GM23338 (cell line): Measurements from ENCODE around the gene HEY2. TPM values are rescaled to one million over a fixed set of nuclear protein-coding genes. Genes with fewer than 3 reads are reported as not detected.

Source experiments
- ATAC-seq: fragments of 200-7000 bp; cut with Tn5 transposase; 3 replicates; pipeline ENCODE4 v1.9.1; 2020
- DNase-seq: peaks from one replicate; pipeline ENCODE4 v3.0.0-alpha.2; 2015; ENCODE audit warnings: low spot score
- H2AFZ ChIP-seq: fragments of 200-600 bp; sonication (generic); 2 replicates; pipeline ENCODE4 v1.8.0; 2016; ENCODE audit warnings: antibody characterized with exemption, mild to moderate bottlenecking, moderate library complexity
- H3F3A ChIP-seq: fragments of 200-600 bp; sonication (generic); replicated peaks from 2 replicates; pipeline ENCODE4 v1.8.0; 2017; ENCODE audit warnings: antibody characterized with exemption, mixed run types, low read depth
- H3K27ac ChIP-seq: fragments of 200-600 bp; sonication (generic); 2 replicates; pipeline ENCODE4 v1.6.1; 2016; ENCODE audit warnings: low read depth
- H3K27me3 ChIP-seq: fragments of 200-600 bp; sonication (generic); 2 replicates; pipeline ENCODE4 v1.8.0; 2016; ENCODE audit warnings: mild to moderate bottlenecking, mixed run types, moderate library complexity; ENCODE audit not compliant: insufficient read depth
- H3K36me3 ChIP-seq: fragments of 200-600 bp; sonication (generic); 2 replicates; pipeline ENCODE4 v1.8.0; 2016; ENCODE audit warnings: mild to moderate bottlenecking; ENCODE audit not compliant: insufficient read depth
- H3K4me1 ChIP-seq: fragments of 200-600 bp; sonication (generic); 2 replicates; pipeline ENCODE4 v1.8.0; 2016; ENCODE audit warnings: mild to moderate bottlenecking, moderate library complexity; ENCODE audit not compliant: insufficient read depth
- H3K4me2 ChIP-seq: fragments of 200-600 bp; sonication (generic); 2 replicates; pipeline ENCODE4 v1.7.1; 2017; ENCODE audit warnings: mixed run types
- H3K4me3 ChIP-seq: fragments of 200-600 bp; sonication (generic); 2 replicates; pipeline ENCODE4 v1.6.1; 2016; ENCODE audit warnings: mixed run types
- H3K79me2 ChIP-seq: fragments of 200-600 bp; sonication (generic); replicated peaks from 2 replicates; pipeline ENCODE4 v1.8.0; 2017; ENCODE audit warnings: mild to moderate bottlenecking; ENCODE audit not compliant: insufficient read depth
- H3K9me2 ChIP-seq: fragments of 200-600 bp; sonication (generic); 2 replicates; pipeline ENCODE4 v1.8.0; 2017; ENCODE audit not compliant: insufficient read depth
- H4K20me1 ChIP-seq: fragments of 200-600 bp; sonication (generic); replicated peaks from 2 replicates; pipeline ENCODE4 v1.8.0; 2017; ENCODE audit warnings: mild to moderate bottlenecking; ENCODE audit not compliant: insufficient read depth
- H3K27ac Mint-ChIP-seq: 2 replicates; pipeline ENCODE4 v1.8.0; 2020; ENCODE audit warnings: inconsistent platforms, mild to moderate bottlenecking, moderate library complexity, mixed read lengths
- H3K27me3 Mint-ChIP-seq: 3 replicates; pipeline ENCODE4 v1.8.0; 2022; ENCODE audit warnings: low read depth, mild to moderate bottlenecking, moderate library complexity, mixed read lengths, inconsistent platforms; ENCODE audit not compliant: insufficient read depth, poor library complexity
- H3K36me3 Mint-ChIP-seq: 3 replicates; pipeline ENCODE4 v1.8.0; 2021; ENCODE audit warnings: low read depth, mild to moderate bottlenecking, inconsistent platforms, moderate library complexity, mixed read lengths
- H3K4me1 Mint-ChIP-seq: 3 replicates; pipeline ENCODE4 v1.8.0; 2020; ENCODE audit warnings: mild to moderate bottlenecking, inconsistent platforms, mixed read lengths
- H3K4me3 Mint-ChIP-seq: 3 replicates; pipeline ENCODE4 v1.8.0; 2021; ENCODE audit warnings: moderate library complexity, mild to moderate bottlenecking, inconsistent platforms, mixed read lengths
- H3K9me3 Mint-ChIP-seq: 3 replicates; pipeline ENCODE4 v1.8.0; 2020; ENCODE audit warnings: moderate library complexity, mild to moderate bottlenecking, inconsistent platforms, mixed read lengths
- CREB1 ChIP-seq: fragments of 250-450 bp; sonication (Bioruptor Pico); IDR thresholded peaks from 2 replicates; pipeline ENCODE4 v1.5.0; 2020; ENCODE audit warnings: low read depth, mild to moderate bottlenecking, moderate library complexity
- EZH2phosphoT487 ChIP-seq: fragments of 200-600 bp; sonication (generic); IDR thresholded peaks from one replicate; pipeline ENCODE4 v1.8.1; 2018; ENCODE audit warnings: antibody characterized with exemption; ENCODE audit not compliant: unreplicated experiment
- JUNB ChIP-seq: IDR thresholded peaks from one replicate; pipeline ENCODE4 v1.6.1; 2016; ENCODE audit warnings: antibody characterized with exemption; ENCODE audit not compliant: unreplicated experiment
- NANOG ChIP-seq: IDR thresholded peaks from 2 replicates; pipeline ENCODE4 v1.6.1; 2016; ENCODE audit warnings: antibody characterized with exemption, borderline replicate concordance
- POLR2AphosphoS5 ChIP-seq: IDR thresholded peaks from 2 replicates; pipeline ENCODE4 v1.6.1; 2016; ENCODE audit warnings: antibody characterized with exemption, low read depth
- STAT1 ChIP-seq: IDR thresholded peaks from one replicate; pipeline ENCODE4 v1.6.1; 2016; ENCODE audit warnings: antibody characterized with exemption; ENCODE audit not compliant: unreplicated experiment
- ZNF114 ChIP-seq: fragments of 250-450 bp; sonication (Bioruptor Pico); IDR thresholded peaks from 2 replicates; pipeline ENCODE4 v1.5.0; 2020; ENCODE audit warnings: mild to moderate bottlenecking, moderate library complexity
- ZNF331 ChIP-seq: fragments of 250-450 bp; sonication (Bioruptor Pico); IDR thresholded peaks from 2 replicates; pipeline ENCODE4 v1.5.0; 2020; ENCODE audit warnings: low read depth, mild to moderate bottlenecking, moderate library complexity
- polyA plus RNA-seq: library from polyadenylated mRNA; unstranded; fragments of >200 nt; fragmentation: Nextera tagmentation; extraction: Ambion mirVana; gene quantifications from 2 replicates; pipeline ENCODE4 v1.2.1, GENCODE V29; 2016
- total RNA-seq: library from RNA; depleted of rRNA; stranded (reverse); fragments of >200 nt; shearing (Covaris generic); gene quantifications from 2 replicates; pipeline ENCODE4 v1.2.3, GENCODE V29; 2014
- TF ChIP-seq, protein P1 (sequence below): fragments of 250-450 bp; sonication (Bioruptor Pico); IDR thresholded peaks from 2 replicates; pipeline ENCODE4 v1.5.0; 2020; ENCODE audit warnings: mild to moderate bottlenecking, moderate library complexity
- TF ChIP-seq, protein P2 (sequence below): IDR thresholded peaks from 2 replicates; pipeline ENCODE4 v1.6.1; 2016; ENCODE audit warnings: antibody characterized with exemption
- TF ChIP-seq, protein P3 (sequence below): IDR thresholded peaks from one replicate; pipeline ENCODE4 v1.6.1; 2018; ENCODE audit warnings: antibody characterized with exemption; ENCODE audit not compliant: unreplicated experiment
- TF ChIP-seq, protein P4 (sequence below), 2 experiments: fragments of 200-600 bp in 1 of 2; sonication (generic) in 1 of 2; conservative IDR thresholded peaks; 2 replicates each; pipeline versions ENCODE4 v1.5.1 to v1.6.1; 2016 to 2017; ENCODE audit warnings: antibody characterized with exemption in 2 of 2, low read depth in 2 of 2, mild to moderate bottlenecking in 2 of 2, moderate library complexity in 1 of 2

The HEY2 gene
- total and polyA plus RNA-seq, 2 experiments from 2014 or later = 4.3 to 8.5 TPM

DNA sequence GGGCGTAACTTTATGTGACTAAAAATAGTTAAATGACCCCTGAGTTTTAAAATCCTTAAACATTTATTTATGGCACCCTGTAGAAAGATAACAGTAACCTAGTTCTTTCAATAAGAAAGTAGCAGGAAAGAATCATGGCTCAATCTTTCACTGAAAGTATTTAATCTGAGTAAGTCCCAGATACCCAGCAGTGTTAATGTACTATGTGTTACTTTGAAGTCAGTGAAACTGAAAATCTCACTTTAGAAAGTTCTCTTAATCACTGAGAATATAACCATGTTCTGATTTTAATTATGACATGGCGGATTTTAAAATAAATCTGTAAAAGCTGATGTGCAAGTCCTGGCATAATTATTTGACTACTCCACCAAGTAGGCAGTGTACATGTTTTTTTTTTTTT is 8.1 kb upstream of the HEY2 start (continued):
- TF ChIP-seq NANOG (no peak), POLR2AphosphoS5 (no peak)
- TF ChIP-seq, protein P1, sequence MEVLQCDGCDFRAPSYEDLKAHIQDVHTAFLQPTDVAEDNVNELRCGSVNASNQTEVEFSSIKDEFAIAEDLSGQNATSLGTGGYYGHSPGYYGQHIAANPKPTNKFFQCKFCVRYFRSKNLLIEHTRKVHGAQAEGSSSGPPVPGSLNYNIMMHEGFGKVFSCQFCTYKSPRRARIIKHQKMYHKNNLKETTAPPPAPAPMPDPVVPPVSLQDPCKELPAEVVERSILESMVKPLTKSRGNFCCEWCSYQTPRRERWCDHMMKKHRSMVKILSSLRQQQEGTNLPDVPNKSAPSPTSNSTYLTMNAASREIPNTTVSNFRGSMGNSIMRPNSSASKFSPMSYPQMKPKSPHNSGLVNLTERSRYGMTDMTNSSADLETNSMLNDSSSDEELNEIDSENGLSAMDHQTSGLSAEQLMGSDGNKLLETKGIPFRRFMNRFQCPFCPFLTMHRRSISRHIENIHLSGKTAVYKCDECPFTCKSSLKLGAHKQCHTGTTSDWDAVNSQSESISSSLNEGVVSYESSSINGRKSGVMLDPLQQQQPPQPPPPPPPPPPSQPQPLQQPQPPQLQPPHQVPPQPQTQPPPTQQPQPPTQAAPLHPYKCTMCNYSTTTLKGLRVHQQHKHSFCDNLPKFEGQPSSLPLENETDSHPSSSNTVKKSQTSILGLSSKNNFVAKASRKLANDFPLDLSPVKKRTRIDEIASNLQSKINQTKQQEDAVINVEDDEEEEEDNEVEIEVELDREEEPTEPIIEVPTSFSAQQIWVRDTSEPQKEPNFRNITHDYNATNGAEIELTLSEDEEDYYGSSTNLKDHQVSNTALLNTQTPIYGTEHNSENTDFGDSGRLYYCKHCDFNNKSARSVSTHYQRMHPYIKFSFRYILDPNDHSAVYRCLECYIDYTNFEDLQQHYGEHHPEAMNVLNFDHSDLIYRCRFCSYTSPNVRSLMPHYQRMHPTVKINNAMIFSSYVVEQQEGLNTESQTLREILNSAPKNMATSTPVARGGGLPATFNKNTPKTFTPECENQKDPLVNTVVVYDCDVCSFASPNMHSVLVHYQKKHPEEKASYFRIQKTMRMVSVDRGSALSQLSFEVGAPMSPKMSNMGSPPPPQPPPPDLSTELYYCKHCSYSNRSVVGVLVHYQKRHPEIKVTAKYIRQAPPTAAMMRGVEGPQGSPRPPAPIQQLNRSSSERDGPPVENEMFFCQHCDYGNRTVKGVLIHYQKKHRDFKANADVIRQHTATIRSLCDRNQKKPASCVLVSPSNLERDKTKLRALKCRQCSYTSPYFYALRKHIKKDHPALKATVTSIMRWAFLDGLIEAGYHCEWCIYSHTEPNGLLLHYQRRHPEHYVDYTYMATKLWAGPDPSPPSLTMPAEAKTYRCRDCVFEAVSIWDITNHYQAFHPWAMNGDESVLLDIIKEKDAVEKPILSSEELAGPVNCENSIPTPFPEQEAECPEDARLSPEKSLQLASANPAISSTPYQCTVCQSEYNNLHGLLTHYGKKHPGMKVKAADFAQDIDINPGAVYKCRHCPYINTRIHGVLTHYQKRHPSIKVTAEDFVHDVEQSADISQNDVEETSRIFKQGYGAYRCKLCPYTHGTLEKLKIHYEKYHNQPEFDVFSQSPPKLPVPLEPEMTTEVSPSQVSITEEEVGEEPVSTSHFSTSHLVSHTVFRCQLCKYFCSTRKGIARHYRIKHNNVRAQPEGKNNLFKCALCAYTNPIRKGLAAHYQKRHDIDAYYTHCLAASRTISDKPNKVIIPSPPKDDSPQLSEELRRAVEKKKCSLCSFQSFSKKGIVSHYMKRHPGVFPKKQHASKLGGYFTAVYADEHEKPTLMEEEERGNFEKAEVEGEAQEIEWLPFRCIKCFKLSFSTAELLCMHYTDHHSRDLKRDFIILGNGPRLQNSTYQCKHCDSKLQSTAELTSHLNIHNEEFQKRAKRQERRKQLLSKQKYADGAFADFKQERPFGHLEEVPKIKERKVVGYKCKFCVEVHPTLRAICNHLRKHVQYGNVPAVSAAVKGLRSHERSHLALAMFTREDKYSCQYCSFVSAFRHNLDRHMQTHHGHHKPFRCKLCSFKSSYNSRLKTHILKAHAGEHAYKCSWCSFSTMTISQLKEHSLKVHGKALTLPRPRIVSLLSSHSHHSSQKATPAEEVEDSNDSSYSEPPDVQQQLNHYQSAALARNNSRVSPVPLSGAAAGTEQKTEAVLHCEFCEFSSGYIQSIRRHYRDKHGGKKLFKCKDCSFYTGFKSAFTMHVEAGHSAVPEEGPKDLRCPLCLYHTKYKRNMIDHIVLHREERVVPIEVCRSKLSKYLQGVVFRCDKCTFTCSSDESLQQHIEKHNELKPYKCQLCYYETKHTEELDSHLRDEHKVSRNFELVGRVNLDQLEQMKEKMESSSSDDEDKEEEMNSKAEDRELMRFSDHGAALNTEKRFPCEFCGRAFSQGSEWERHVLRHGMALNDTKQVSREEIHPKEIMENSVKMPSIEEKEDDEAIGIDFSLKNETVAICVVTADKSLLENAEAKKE (CRISPR knock-in tag) = no peak

DNA sequence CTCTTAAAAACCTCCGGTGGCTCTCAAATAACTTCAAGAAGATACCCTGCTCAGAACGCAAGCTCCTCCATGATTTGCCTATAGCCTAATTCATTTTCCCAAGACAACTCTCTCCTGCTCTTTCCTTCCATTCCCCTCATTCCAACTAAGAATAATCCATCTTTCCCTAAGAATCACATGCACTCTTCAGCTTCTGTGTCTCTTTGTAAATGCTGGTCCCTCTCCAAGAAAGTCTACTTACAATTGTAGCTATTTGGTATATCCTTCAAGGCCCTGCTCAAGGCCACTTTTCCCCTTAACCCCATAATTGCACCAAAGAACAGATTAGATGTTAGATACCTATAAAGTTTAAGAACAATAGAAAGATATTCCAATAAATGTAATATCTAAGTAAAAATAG is 7.4 kb upstream of the HEY2 start:
- Histone ChIP-seq H2AFZ (no peak overlapping the region; the same call in 1 of the 2 replicates), H3K4me2 (no peak overlapping the region), H3K36me3 (no peaks in the 10 kb centered on the region), H3K9me2 (no peaks in the 10 kb centered on the region), H4K20me1 (no peaks in the 10 kb centered on the region), H3K27ac (no peak overlapping the region), H3K79me2 (peaks cover 8% of the 10 kb centered on the region), H3K27me3 (peaks cover 1% of the 10 kb centered on the region), H3K4me1 (peaks cover 55% of the 10 kb centered on the region), H3F3A (peaks cover 14% of the 10 kb centered on the region), H3K4me3 (no peak overlapping the region)
- ATAC-seq = no peak
- no peaks in the 10 kb centered on the region; the same call in 2 of the 3 replicates for H3K36me3 Mint-ChIP-seq
- no peak overlapping the region for H3K4me3 Mint-ChIP-seq
- no peak overlapping the region for H3K27ac Mint-ChIP-seq
- TF ChIP-seq ZNF114 (CRISPR knock-in tag) (no peak), STAT1 (no peak), POLR2AphosphoS5 (no peak), EZH2phosphoT487 (no peak), ZNF331 (CRISPR knock-in tag) (no peak), JUNB (no peak), NANOG (no peak), CREB1 (CRISPR knock-in tag) (no peak)
- TF ChIP-seq, protein P2, sequence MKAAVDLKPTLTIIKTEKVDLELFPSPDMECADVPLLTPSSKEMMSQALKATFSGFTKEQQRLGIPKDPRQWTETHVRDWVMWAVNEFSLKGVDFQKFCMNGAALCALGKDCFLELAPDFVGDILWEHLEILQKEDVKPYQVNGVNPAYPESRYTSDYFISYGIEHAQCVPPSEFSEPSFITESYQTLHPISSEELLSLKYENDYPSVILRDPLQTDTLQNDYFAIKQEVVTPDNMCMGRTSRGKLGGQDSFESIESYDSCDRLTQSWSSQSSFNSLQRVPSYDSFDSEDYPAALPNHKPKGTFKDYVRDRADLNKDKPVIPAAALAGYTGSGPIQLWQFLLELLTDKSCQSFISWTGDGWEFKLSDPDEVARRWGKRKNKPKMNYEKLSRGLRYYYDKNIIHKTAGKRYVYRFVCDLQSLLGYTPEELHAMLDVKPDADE = no peak
- TF ChIP-seq, protein P3, sequence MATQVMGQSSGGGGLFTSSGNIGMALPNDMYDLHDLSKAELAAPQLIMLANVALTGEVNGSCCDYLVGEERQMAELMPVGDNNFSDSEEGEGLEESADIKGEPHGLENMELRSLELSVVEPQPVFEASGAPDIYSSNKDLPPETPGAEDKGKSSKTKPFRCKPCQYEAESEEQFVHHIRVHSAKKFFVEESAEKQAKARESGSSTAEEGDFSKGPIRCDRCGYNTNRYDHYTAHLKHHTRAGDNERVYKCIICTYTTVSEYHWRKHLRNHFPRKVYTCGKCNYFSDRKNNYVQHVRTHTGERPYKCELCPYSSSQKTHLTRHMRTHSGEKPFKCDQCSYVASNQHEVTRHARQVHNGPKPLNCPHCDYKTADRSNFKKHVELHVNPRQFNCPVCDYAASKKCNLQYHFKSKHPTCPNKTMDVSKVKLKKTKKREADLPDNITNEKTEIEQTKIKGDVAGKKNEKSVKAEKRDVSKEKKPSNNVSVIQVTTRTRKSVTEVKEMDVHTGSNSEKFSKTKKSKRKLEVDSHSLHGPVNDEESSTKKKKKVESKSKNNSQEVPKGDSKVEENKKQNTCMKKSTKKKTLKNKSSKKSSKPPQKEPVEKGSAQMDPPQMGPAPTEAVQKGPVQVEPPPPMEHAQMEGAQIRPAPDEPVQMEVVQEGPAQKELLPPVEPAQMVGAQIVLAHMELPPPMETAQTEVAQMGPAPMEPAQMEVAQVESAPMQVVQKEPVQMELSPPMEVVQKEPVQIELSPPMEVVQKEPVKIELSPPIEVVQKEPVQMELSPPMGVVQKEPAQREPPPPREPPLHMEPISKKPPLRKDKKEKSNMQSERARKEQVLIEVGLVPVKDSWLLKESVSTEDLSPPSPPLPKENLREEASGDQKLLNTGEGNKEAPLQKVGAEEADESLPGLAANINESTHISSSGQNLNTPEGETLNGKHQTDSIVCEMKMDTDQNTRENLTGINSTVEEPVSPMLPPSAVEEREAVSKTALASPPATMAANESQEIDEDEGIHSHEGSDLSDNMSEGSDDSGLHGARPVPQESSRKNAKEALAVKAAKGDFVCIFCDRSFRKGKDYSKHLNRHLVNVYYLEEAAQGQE = no peak
- TF ChIP-seq, protein P4, sequence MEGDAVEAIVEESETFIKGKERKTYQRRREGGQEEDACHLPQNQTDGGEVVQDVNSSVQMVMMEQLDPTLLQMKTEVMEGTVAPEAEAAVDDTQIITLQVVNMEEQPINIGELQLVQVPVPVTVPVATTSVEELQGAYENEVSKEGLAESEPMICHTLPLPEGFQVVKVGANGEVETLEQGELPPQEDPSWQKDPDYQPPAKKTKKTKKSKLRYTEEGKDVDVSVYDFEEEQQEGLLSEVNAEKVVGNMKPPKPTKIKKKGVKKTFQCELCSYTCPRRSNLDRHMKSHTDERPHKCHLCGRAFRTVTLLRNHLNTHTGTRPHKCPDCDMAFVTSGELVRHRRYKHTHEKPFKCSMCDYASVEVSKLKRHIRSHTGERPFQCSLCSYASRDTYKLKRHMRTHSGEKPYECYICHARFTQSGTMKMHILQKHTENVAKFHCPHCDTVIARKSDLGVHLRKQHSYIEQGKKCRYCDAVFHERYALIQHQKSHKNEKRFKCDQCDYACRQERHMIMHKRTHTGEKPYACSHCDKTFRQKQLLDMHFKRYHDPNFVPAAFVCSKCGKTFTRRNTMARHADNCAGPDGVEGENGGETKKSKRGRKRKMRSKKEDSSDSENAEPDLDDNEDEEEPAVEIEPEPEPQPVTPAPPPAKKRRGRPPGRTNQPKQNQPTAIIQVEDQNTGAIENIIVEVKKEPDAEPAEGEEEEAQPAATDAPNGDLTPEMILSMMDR (conservative IDR thresholded peaks at IDR 0.05; ENCODE audit: low read depth in 2 of 2) = no peak
- peaks cover 8% of the 10 kb centered on the region for H3K27me3 Mint-ChIP-seq
- no peak for DNase-seq
- no peaks in the 10 kb centered on the region for H3K9me3 Mint-ChIP-seq
- peaks cover 43% of the 10 kb centered on the region for H3K4me1 Mint-ChIP-seq
